IPS-NIHi7 (cell line): ENCODE data around the gene NPHP4.
"Not testable (repeated sequence)": the region's sequence is repeated elsewhere in the genome, so short reads cannot be mapped to it uniquely, and the experiment has no call there.

ENCODE experiments used
- DNase-seq: peaks from one replicate; pipeline ENCODE4 v3.0.0; 2012; ENCODE audit warnings: mixed read lengths; ENCODE audit errors: extremely low spot score

NPHP4 gene

GRCh38 chr1:5934058-5934884 lies 58.0 kb downstream of the NPHP4 start:
- no peak for DNase-seq

GRCh38 chr1:5933676-5934057 lies 58.6 kb downstream of the NPHP4 start:
- DNase-seq, result no peak

DNA sequence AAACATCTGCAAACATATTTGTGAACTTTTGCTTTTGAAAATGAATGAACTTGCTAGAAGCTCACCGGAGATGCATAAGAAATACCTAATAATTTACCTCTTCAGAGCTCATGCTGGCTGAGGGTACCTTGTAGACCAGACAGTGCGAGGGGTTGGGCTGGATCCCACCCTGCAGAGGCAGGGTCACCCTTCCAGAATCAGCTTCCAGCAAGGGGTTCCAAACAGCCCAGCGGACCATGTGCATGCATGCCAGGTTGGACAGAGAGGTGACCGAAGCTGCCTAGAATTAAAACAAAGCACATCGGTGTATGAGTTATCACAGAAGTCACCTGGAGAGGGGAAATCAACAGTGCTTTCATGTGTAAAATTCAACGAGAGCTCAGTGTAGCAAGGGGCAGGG lies 59.2 kb downstream of the NPHP4 start:
- DNase-seq, result no peak

GRCh38 chr1:5928714-5929400 lies 63.4 kb downstream of the NPHP4 start:
- no peak for DNase-seq

DNA sequence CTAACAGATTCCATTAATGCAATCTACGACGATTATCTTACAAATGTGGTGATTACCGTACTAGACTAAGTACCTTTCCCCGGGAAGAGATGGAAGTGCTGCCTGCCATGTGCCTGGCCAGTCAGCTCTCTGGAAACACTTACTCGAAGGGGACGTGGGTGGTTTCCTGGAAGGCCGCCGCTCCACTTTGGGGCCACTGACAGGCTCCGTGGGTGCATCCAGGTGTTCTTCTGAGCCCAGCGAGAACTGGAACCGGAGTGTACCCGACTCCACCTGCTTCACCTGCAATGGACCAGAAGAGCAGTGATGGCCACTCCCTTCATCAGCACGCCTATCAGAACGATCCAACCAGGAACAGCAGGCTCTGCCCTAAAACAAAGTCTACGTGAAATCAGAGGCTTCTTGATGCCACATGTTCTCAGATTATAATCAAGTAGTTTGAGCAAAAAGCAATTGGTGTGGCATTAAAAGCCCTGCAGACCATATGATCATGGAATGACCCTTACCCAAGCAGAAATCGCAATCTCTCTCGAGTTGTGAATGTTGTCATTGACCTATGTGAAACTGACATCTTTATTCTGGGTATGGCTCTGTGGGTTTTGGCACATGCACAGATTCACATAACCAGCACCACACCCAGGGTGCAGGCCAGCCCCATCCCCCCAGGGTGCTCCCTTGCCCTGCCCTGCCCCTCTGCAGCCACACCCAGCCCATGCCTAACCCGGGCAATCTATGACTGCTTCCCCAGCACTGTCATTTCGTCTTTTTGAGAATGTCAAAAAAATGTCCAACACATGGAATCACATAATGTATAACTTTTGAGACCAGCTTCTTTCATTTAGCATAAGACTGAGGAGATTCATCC lies 64.5 kb downstream of the NPHP4 start:
- no peak for DNase-seq

- no peak for DNase-seq
These were observed 65.4 kb downstream of the NPHP4 start for GRCh38 chr1:5926686-5927435.

DNA sequence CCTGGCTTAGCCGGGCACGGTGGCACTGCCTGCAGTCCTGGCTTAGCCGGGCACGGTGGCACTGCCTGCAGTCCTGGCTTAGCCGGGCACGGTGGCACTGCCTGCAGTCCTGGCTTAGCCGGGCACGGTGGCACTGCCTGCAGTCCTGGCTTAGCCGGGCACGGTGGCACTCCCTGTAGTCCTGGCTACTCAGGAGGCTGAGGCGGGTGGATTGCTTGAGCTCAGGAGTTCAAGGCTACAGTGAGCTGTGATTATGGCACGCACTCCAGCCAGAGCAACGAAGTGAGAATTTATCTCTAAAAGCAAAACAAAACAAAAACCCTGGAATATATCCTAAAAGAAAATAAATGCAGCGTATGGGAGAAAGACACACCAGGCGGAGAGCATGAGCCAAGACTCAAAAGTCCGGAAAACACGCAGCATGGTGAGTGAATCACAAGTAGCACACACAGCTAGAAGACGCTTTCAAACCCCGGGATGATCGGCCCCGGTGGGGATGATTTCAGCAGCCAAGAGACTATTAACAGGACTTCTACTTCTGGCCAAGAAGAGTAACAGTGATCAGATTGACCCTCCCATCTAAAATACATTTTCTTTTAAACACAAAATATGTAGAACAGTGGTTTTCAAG lies 69.4 kb downstream of the NPHP4 start:
- DNase-seq, result not testable (repeated sequence)

- DNase-seq, result no peak
These were observed 70.6 kb downstream of the NPHP4 start for GRCh38 chr1:5921671-5922070.

DNA sequence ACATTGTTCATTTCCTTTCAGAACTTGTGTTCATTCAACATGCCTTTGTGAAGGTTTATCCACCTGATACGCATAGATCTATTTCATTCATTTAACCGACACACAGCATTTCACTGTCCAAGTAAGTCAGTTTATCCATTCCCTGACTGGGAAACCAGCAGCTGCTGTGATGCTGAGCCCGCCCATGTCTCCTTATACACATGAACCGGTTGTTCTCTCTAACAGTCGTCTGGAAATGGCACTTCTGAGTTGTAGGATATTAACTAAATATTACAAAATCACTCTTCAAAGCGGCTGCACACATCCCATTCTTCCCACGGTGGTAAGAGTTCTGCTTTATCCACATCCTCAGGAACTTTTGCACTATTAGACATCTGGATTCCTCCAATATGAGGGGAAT lies 71.1 kb downstream of the NPHP4 start:
- no peak for DNase-seq

- no peak for DNase-seq
These were observed 72.0 kb downstream of the NPHP4 start for GRCh38 chr1:5920201-5920600.

DNA sequence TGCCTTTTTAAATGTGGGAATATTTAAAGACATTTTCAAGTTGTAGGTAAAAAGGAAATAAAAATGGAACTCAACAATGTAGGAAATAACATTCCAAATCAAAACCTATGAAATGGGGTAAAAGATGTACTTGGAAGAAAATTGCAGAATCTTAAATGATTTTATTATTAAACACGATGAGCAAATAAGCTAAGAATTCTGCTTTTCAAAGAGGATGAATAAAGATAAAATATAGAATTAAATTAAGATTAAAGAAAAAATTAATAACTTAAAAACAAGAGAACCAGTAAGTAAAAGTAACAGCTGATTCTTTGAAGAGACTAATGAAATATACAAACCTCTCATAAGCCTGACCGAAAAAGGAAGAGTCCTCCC lies 74.0 kb downstream of the NPHP4 start:
- DNase-seq, result no peak

GRCh38 chr1:5917591-5918274 lies 74.5 kb downstream of the NPHP4 start:
- no peak for DNase-seq

DNA sequence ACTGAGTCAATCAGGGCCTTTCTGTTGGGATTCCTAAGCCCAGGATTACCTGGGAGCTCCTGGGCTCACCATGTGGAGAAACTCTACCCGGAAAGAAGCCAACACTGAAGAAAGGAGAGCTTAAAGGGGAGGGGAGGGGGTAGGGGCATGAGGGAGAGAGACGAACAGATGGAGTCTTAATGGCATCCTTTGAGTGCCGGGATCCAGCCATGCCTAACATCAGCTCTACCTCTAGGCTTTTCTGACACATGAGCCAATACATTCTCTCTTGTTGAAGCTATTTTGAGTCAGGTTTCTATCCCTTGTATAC lies 75.0 kb downstream of the NPHP4 start:
- no peak for DNase-seq

DNA sequence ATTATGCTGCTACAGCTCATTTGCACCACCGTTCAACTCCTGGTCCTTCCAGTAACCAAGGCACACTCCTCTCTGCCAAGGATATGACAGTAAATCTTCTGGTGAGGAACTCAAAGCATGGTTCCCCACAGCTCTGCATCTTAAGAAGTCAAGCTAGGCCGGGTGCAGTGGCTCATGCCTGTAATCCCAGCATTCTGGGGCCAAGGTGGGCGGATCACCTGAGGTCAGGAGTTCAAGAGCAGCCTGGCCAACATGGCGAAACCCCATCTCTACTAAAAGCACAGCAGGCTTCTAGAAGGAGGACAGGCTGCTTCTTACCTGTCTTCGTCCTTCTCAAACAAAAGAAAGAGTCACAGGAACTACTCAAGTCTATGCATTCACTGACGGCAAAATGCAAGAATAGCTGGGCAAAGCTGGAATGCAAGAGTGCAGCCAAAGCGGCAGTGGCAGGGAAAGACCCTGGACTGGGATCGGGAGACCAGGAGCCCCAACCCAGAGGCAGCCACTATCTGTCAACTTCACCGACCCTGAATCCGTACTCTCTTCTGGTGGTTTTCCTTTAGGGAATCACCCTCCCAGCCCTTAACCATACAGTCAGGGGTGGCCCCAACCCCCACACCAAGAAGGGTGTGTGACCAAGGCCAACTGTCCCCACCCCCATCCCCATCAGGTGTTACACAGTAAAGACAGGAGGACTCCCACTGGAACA lies 75.5 kb downstream of the NPHP4 start:
- no peak for DNase-seq

DNA sequence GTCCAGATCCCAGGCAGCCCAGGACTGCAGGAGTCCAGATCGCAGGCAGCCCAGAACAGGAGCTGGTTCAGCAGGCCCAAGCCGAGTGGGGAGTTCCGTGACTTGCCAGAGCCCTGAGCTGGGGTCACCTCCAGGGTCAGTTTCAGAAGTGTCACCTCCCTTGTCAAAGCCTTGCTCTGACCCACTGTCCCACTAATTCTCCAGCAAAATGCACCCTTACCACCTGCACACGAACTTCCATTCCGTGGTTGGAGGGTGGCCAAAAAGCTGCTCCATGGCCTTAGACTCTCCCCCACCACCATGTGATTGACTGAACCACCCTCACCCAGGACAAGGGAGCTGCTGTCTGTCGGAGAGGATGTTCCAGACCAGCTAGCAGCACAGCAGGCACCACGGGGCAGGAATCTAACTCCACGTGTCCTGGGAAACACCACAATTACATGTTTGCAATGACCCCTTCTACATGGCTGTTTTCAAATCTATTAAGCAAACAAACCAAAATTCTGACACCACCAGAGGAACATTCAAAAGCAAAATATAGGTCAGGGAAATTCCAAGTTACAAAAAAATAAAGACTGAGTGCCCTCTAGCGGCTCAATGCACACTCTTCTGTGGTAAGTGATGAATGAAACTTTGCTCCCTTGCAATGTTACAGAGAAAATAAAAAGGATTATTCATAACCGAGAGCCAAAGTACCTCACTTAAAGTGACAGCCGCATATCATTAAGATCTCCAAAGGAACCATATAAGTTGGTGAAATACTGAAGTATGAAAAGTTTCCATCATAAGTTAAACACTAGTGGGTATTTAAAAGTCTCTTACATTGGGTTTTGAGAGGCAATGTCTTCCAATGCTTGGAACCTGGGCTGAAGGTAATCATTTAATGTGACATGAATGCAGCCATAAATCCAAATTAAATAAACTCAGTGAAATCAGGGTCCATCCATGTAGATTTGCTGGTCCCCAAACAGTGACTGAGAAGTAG lies 76.3 kb downstream of the NPHP4 start:
- DNase-seq, result peak; percentile 49

DNA sequence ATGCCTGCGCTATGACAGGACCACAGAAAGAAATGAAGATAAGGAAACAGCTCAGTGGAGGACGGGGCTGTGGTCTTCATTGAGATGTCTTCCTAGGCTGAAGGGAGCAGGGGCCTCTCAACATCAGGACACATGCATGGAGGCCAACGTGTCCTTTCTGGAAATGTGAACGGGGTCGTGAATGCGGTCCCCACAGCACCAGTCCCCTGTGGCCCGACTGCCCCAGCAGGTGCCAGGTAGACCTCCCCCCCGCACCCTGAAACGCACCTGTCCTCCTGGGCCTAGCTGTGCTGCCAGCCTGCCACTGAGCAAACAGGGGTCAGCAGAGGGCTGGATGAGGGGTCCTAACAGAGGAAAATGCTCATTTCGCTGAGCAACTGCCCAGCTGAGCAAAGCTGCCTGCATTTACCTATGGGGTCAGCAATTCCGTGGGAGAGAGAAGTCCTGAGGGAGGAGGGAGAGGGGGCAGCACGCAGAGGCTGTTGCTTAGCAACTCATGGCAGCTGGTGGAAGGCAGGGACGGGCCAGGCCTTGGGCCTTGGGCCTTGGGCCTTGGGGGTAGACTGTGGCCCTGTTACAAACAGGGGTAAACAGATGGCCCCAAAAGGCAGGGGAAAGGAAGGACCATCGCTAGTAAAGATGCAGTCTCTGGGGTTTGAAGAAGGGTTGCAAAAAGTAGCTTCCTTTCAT lies 77.4 kb downstream of the NPHP4 start:
- no peak for DNase-seq

DNA sequence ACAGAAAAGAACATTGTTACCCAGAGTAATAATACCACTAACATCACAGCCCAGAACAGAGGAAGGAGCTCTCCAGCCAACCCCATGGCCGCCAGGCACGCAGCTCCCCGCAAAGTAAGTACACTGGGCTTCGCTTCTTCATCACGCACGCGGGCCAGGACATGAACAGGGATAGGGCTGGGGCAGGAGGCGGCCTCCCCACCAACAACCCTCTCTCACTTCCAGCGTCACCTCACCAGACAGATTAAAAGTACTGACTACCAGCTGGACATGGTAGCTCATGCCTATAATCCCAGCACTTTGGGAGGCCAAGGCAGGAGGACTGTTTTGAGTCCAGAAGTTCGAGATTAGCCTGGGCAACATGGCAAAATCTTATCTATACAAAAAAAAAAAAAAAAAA lies 78.3 kb downstream of the NPHP4 start:
- no peak for DNase-seq

- peak; percentile 56 for DNase-seq
These were observed 79.0 kb downstream of the NPHP4 start for GRCh38 chr1:5913078-5913845.
